ENCODE measurements around the gene ZNF783. TPM values are rescaled to one million over a fixed set of nuclear protein-coding genes. Genes with fewer than 3 reads are reported as not detected.
A peak's percentile ranks its signal among the peaks of the same experiment; 100 is the strongest.

ZNF783 gene
- total and polyA plus RNA-seq, 9 of the 15 experiments (the other 6 are each of a cell fraction or from before 2014, with no cell fraction given): 0.66 to 11.2 (median 5.4) TPM

- POLR2A ChIA-PET: no interaction called here
- peaks cover 23% of the 10 kb centered on the region for H3K79me2 ChIP-seq (ENCODE audit: control insufficient read depth, insufficient read depth, low read length)
- no peaks in the 10 kb centered on the region for H3K9me1 ChIP-seq (ENCODE audit: control insufficient read depth, insufficient read depth, low read length)
- ATAC-seq (no peak), FAIRE-seq (no peak), DNase-seq (ENCODE audit: extremely low read depth in 1 of 4, low spot score in 3 of 4) (no peak)
- in situ Hi-C loops (cut with MboI): no loop called here
- CTCF ChIA-PET (ENCODE audit: low intra/inter-chr PET ratio): no interaction called here
- H3K4me3 ChIP-seq: no peak overlapping the region
- no peak overlapping the region for H3K9ac ChIP-seq (ENCODE audit: insufficient read depth in 1 of 2, low read depth in 2 of 2, low read length in 2 of 2)
- peaks cover 4% of the 10 kb centered on the region; the same call in 1 of the 2 replicates for H4K20me1 ChIP-seq (replicated peaks; ENCODE audit: control insufficient read depth, insufficient read depth, low read length)
- 0 out of 2 replicates have a peak overlapping the region, but pooled peaks have one; percentile 1 for H2AFZ ChIP-seq (ENCODE audit: low read depth, low read length)
- no peaks in the 10 kb centered on the region for H3K9me3 ChIP-seq (replicated peaks; ENCODE audit: control insufficient read depth, insufficient read depth, low read depth, low read length)
- WGBS (ENCODE audit: insufficient coverage, low coverage, missing lambda C conversion rate): 24% methylated on average over 3 of the region's 3 CpGs
- no peaks in the 10 kb centered on the region for H3K27me3 ChIP-seq (ENCODE audit: control insufficient read depth in 2 of 2, insufficient read depth in 2 of 2, low read length in 2 of 2)
- H3K36me3 ChIP-seq (ENCODE audit: control insufficient read depth, insufficient read depth, low read length): 0 out of 3 replicates have a peak, but pooled peaks cover 3% of the 10 kb centered on the region
- BruUV-seq (replicated peaks): no TSS peak
- no peak overlapping the region for H3K27ac ChIP-seq (ENCODE audit: extremely low read depth, low read depth, low read length)
- intact Hi-C loops (cut with micrococcal nuclease): no loop called here
- peaks cover 7 to 12% of the 10 kb centered on the region in 2 experiments for H3K4me1 ChIP-seq (replicated peaks in 1 of 2; ENCODE audit: control insufficient read depth in 2 of 2, insufficient read depth in 2 of 2, low read length in 2 of 2)
- TF ChIP-seq MCM5 (IDR thresholded peaks at IDR 0.05; ENCODE audit: low read depth) (no peak), CTBP1 (IDR thresholded peaks at IDR 0.05; ENCODE audit: borderline replicate concordance) (no peak), E2F6 (IDR thresholded peaks at IDR 0.05; ENCODE audit: borderline replicate concordance in 1 of 2, extremely low read depth in 1 of 2, insufficient read depth in 1 of 2, insufficient read length in 1 of 2, low read depth in 1 of 2, low read length in 1 of 2, poor library complexity in 1 of 2, severe bottlenecking in 1 of 2) (no peak), C11orf30 (IDR thresholded peaks at IDR 0.05; ENCODE audit: low read depth) (no peak)
- no peak overlapping the region for H3K4me2 ChIP-seq (ENCODE audit: insufficient read depth, low read length)
These were observed 23.9 kb upstream of the ZNF783 start for GRCh38 chr7:149238051-149238450.
